HUES48 (cell line): ENCODE results near the gene PDCD7.
"Not testable (repeated sequence)": the region's sequence is repeated elsewhere in the genome, so short reads cannot be mapped to it uniquely, and the experiment has no call there.

Experiments used
- H3K27ac ChIP-seq: one replicate; pipeline ENCODE4 v1.7.0; 2013; ENCODE audit warnings: low read depth, low read length, inconsistent platforms
- H3K27me3 ChIP-seq: 2 replicates; pipeline ENCODE4 v1.6.1; 2013; ENCODE audit warnings: mild to moderate bottlenecking, low read length; ENCODE audit not compliant: control insufficient read depth, insufficient read depth
- H3K36me3 ChIP-seq: 2 replicates; pipeline ENCODE4 v1.6.1; 2013; ENCODE audit warnings: low read length; ENCODE audit not compliant: control insufficient read depth, insufficient read depth
- H3K4me1 ChIP-seq: 2 replicates; pipeline ENCODE4 v1.6.1; 2013; ENCODE audit warnings: mild to moderate bottlenecking, low read length; ENCODE audit not compliant: control insufficient read depth, insufficient read depth
- H3K4me3 ChIP-seq: 2 replicates; pipeline ENCODE4 v1.5.1; 2013; ENCODE audit warnings: mild to moderate bottlenecking, low read depth, low read length
- H3K9ac ChIP-seq: 2 replicates; pipeline ENCODE4 v1.6.1; 2013; ENCODE audit warnings: mild to moderate bottlenecking, low read depth, low read length, moderate library complexity
- H3K9me3 ChIP-seq: 2 replicates; pipeline ENCODE4 v1.6.1; 2013; ENCODE audit warnings: low read length; ENCODE audit not compliant: control insufficient read depth, insufficient read depth

The PDCD7 gene

GRCh38 chr15:65133548-65134200 is at the start of gene PDCD7:
Gene PDCD7 (minus strand): TSS chr15:65133808. CDS start chr15:65133781, 27 bp downstream.
- H3K4me1 ChIP-seq: 0 out of 2 replicates have a peak, but pooled peaks cover 3% of the 10 kb centered on the region

GRCh38 chr15:65182538-65182937 is 48.9 kb upstream of the PDCD7 start:
- Histone ChIP-seq H3K27ac (no peak overlapping the region), H3K9ac (no peak overlapping the region)

More at GRCh38 chr15:65133548-65134200, at the start of gene PDCD7:
- Histone ChIP-seq H3K36me3 (peaks cover 10% of the 10 kb centered on the region), H3K9ac (peak within 1 kb of the TSS; percentile 39), H3K27me3 (no peaks in the 10 kb centered on the region), H3K4me3 (peak within 1 kb of the TSS; percentile 78), H3K27ac (peak within 1 kb of the TSS; percentile 83), H3K9me3 (no peaks in the 10 kb centered on the region; the same call in 1 of the 2 replicates)

GRCh38 chr15:65181582-65182353 is 48.2 kb upstream of the PDCD7 start:
- H3K27ac ChIP-seq, H3K9me3 ChIP-seq, H3K9ac ChIP-seq, H3K27me3 ChIP-seq, H3K4me3 ChIP-seq: not testable (repeated sequence)
- H3K4me1 ChIP-seq: peaks cover 12% of the 10 kb centered on the region; the same call in 1 of the 2 replicates
- H3K36me3 ChIP-seq: peaks cover 34% of the 10 kb centered on the region

More at GRCh38 chr15:65182538-65182937, 48.9 kb upstream of the PDCD7 start:
- Histone ChIP-seq H3K36me3 (peaks cover 26% of the 10 kb centered on the region), H3K4me1 (peaks cover 12% of the 10 kb centered on the region; the same call in 1 of the 2 replicates), H3K4me3 (no peak overlapping the region), H3K9me3 (no peaks in the 10 kb centered on the region), H3K27me3 (no peaks in the 10 kb centered on the region)

GRCh38 chr15:65180167-65180566 is 46.6 kb upstream of the PDCD7 start:
- Histone ChIP-seq H3K4me1 (peaks cover 8% of the 10 kb centered on the region; the same call in 1 of the 2 replicates), H3K36me3 (peaks cover 50% of the 10 kb centered on the region), H3K27me3 (no peaks in the 10 kb centered on the region)

GRCh38 chr15:65177901-65178300 is 44.3 kb upstream of the PDCD7 start:
- no peak overlapping the region for H3K27ac ChIP-seq
- peaks cover 64% of the 10 kb centered on the region for H3K36me3 ChIP-seq
- no peak overlapping the region for H3K9ac ChIP-seq

More at GRCh38 chr15:65180167-65180566, 46.6 kb upstream of the PDCD7 start:
- no peak overlapping the region for H3K9ac ChIP-seq
- H3K9me3 ChIP-seq: no peaks in the 10 kb centered on the region
- H3K27ac ChIP-seq: no peak overlapping the region
- no peak overlapping the region for H3K4me3 ChIP-seq

GRCh38 chr15:65176056-65176455 is 42.4 kb upstream of the PDCD7 start:
- Histone ChIP-seq H3K9ac (no peak overlapping the region), H3K9me3 (no peaks in the 10 kb centered on the region)

More at GRCh38 chr15:65177901-65178300, 44.3 kb upstream of the PDCD7 start:
- no peaks in the 10 kb centered on the region for H3K4me1 ChIP-seq
- H3K27me3 ChIP-seq: no peaks in the 10 kb centered on the region
- no peaks in the 10 kb centered on the region for H3K9me3 ChIP-seq
- H3K4me3 ChIP-seq: no peak overlapping the region

GRCh38 chr15:65175511-65175910 is 41.9 kb upstream of the PDCD7 start:
- H3K27me3 ChIP-seq: no peaks in the 10 kb centered on the region
- peaks cover 82% of the 10 kb centered on the region for H3K36me3 ChIP-seq

More at GRCh38 chr15:65176056-65176455, 42.4 kb upstream of the PDCD7 start:
- peaks cover 80% of the 10 kb centered on the region for H3K36me3 ChIP-seq
- H3K4me1 ChIP-seq: no peaks in the 10 kb centered on the region
- H3K27ac ChIP-seq: no peak overlapping the region
- no peaks in the 10 kb centered on the region for H3K27me3 ChIP-seq
- no peak overlapping the region for H3K4me3 ChIP-seq

GRCh38 chr15:65174509-65174908 is 40.9 kb upstream of the PDCD7 start:
- Histone ChIP-seq H3K4me1 (no peaks in the 10 kb centered on the region), H3K27me3 (no peaks in the 10 kb centered on the region), H3K9ac (no peak overlapping the region), H3K36me3 (peaks cover 85% of the 10 kb centered on the region), H3K4me3 (no peak overlapping the region), H3K27ac (no peak overlapping the region), H3K9me3 (no peaks in the 10 kb centered on the region)

More at GRCh38 chr15:65175511-65175910, 41.9 kb upstream of the PDCD7 start:
- Histone ChIP-seq H3K27ac (no peak overlapping the region), H3K9ac (no peak overlapping the region), H3K4me3 (no peak overlapping the region), H3K4me1 (no peaks in the 10 kb centered on the region), H3K9me3 (no peaks in the 10 kb centered on the region)

- Histone ChIP-seq H3K4me1 (no peaks in the 10 kb centered on the region), H3K27me3 (no peaks in the 10 kb centered on the region), H3K27ac (no peak overlapping the region), H3K9me3 (no peaks in the 10 kb centered on the region), H3K4me3 (no peak overlapping the region), H3K9ac (no peak overlapping the region), H3K36me3 (peaks cover 69% of the 10 kb centered on the region)
Observed at GRCh38 chr15:65172531-65172930, 38.9 kb upstream of the PDCD7 start.

GRCh38 chr15:65171428-65171827 is 37.8 kb upstream of the PDCD7 start:
- Histone ChIP-seq H3K4me1 (no peaks in the 10 kb centered on the region), H3K9me3 (no peaks in the 10 kb centered on the region), H3K9ac (no peak overlapping the region), H3K4me3 (no peak overlapping the region), H3K36me3 (peaks cover 63% of the 10 kb centered on the region), H3K27ac (no peak overlapping the region), H3K27me3 (no peaks in the 10 kb centered on the region)

GRCh38 chr15:65165875-65166274 is 32.3 kb upstream of the PDCD7 start:
- Histone ChIP-seq H3K27me3 (no peaks in the 10 kb centered on the region), H3K36me3 (peaks cover 67% of the 10 kb centered on the region)

More at GRCh38 chr15:65165875-65166274, 32.3 kb upstream of the PDCD7 start:
- Histone ChIP-seq H3K4me3 (no peak overlapping the region), H3K9ac (no peak overlapping the region), H3K9me3 (no peaks in the 10 kb centered on the region), H3K4me1 (no peaks in the 10 kb centered on the region), H3K27ac (no peak overlapping the region)
